ENCODE data around the gene ATG101.

Gene ATG101

GRCh38 chr12:52069327-52070184 is at the start of gene ATG101:
Gene ATG101 (plus strand): TSS chr12:52069978. CDS start chr12:52073651, 3,673 bp downstream.
- peak; percentile 95 for DNase-seq (ENCODE audit: low spot score)

GRCh38 chr12:52020539-52021336 is 49.0 kb upstream of the ATG101 start:
- peak; percentile 70 for DNase-seq (ENCODE audit: low spot score)

- DNase-seq (ENCODE audit: low spot score) = no peak
Observed at GRCh38 chr12:52022841-52023181, 47.0 kb upstream of the ATG101 start.

GRCh38 chr12:52023182-52023975 is 46.4 kb upstream of the ATG101 start:
- DNase-seq (ENCODE audit: low spot score) = peak; percentile 92

GRCh38 chr12:52023976-52024688 is 45.6 kb upstream of the ATG101 start:
- no peak for DNase-seq (ENCODE audit: low spot score)

- DNase-seq (ENCODE audit: low spot score) = no peak
Observed at GRCh38 chr12:52024845-52025230, 44.9 kb upstream of the ATG101 start.

- DNase-seq (ENCODE audit: low spot score) = no peak
Observed at GRCh38 chr12:52026263-52026662, 43.5 kb upstream of the ATG101 start.

- DNase-seq (ENCODE audit: low spot score) = no peak
Observed at GRCh38 chr12:52027085-52027843, 42.5 kb upstream of the ATG101 start.

GRCh38 chr12:52029685-52030084 is 40.1 kb upstream of the ATG101 start:
- DNase-seq (ENCODE audit: low spot score) = peak; percentile 39

GRCh38 chr12:52032446-52032803 is 37.4 kb upstream of the ATG101 start:
- peak; percentile 68 for DNase-seq (ENCODE audit: low spot score)

GRCh38 chr12:52032804-52033445 is 36.9 kb upstream of the ATG101 start:
- DNase-seq (ENCODE audit: low spot score) = peak; percentile 97

GRCh38 chr12:52033446-52034140 is 36.2 kb upstream of the ATG101 start:
- DNase-seq (ENCODE audit: low spot score) = no peak

- DNase-seq (ENCODE audit: low spot score) = no peak
Observed at GRCh38 chr12:52035190-52035589, 34.6 kb upstream of the ATG101 start.

GRCh38 chr12:52035926-52036325 is 33.9 kb upstream of the ATG101 start:
- DNase-seq (ENCODE audit: low spot score) = no peak

- peak; percentile 92 for DNase-seq (ENCODE audit: low spot score)
Observed at GRCh38 chr12:52036587-52037171, 33.1 kb upstream of the ATG101 start.

- peak; percentile 68 for DNase-seq (ENCODE audit: low spot score)
Observed at GRCh38 chr12:52037248-52037861, 32.4 kb upstream of the ATG101 start.

GRCh38 chr12:52038447-52038846 is 31.3 kb upstream of the ATG101 start:
- DNase-seq (ENCODE audit: low spot score) = no peak

GRCh38 chr12:52041035-52041434 is 28.7 kb upstream of the ATG101 start:
- no peak for DNase-seq (ENCODE audit: low spot score)

GRCh38 chr12:52041695-52042123 is 28.1 kb upstream of the ATG101 start:
- DNase-seq (ENCODE audit: low spot score) = peak; percentile 61

Measured in AG20443 (cell line).